ENCODE data around the gene TMEM37.

The TMEM37 gene

DNA sequence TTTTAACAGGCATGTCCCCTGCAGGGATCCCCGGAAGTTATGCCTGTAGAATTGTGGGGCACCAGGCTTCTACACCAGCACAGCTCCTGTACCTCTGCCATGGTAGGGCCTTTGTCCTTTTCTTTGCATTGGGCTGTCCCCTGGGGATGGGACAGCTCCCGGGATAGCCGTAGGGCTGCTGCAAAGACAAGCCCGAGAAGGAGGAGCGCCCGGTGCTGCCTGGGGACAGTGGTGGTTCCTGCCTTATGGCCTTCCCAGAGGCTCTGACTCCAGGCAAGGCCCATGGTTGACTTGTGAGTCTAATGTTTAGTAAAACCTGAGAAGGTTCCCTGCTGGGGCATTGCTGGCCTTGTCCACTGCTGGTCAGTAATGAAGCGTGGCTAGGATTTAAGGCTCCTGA is 30.9 kb downstream of the TMEM37 start:
- no peak for DNase-seq

DNA sequence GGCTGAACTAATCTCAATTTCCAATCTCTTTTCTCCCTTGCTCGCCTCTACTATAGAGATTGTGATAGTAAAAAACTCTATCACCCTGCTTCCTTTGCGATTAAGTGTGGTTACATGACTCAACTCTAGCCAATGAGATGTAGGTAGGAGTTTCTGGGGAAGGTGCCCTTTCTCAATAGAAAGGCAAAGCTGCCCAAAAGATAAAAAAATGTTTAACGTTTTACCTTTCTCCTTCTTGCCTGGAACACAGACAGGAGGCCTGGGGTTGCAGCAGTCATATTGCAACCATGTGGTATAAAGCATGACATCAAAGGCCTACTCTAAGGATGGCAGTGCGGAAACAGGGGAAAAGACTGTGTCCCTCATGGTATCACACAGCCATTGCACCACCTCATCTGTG is 31.5 kb downstream of the TMEM37 start:
- no peak for DNase-seq

DNA sequence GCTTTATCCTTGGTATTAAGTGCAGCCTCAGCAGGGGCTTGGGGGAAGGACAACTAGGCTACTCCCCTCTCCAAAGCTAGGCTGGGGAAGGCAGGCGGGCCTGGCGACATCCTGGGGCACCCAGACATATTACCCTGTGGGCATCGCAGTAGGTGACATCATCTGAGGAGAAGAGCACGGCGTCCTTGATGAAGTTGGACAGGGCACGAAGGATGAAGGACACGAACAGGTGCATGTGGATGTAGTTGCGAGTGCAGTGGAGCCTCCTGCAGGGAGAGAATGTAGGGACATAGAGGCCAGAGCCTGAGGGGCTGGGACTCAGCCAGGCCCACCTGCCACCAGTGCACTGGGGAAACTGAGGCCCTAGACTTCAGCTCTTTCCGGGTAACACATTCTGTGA is 32.3 kb downstream of the TMEM37 start:
- no peak for DNase-seq

DNA sequence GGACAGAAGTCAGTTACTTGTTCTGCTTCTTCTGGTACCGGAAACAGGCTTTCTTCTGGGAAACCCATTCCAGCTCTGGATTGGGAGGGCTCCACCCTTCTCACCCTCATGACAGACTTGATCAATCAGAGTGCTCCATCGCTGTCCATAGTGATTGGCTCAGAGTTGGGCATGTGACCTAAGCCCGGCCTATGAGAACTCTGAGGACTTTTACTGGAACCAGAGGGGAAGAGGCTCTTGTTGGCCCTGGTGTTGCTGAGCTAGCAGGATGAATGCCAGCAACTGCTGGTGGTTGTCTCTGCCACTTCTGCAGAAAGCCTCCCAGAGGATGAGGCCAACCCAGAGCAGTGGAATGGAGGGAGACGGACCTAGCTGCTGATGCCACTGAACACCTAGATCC is 33.3 kb downstream of the TMEM37 start:
- DNase-seq: no peak

DNA sequence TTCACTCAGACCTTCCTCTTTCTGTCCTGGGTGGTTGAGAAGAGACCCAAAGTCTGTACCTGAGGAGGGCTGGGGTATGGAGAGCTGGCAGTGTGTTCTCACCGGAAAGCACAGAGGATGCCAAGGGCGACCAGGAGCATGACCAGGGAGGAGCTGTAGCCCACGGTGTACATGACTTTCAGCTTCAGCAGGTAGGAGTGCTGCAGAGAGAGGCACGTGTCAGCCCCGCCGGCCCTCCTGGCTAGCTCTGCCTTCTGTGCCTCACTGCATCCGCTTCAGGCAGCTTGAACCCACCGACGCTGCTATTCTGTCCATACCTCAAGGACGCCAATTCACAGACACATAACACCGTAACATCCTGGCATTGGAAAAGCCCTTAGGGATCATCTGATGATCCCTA is 34.0 kb downstream of the TMEM37 start:
- no peak for DNase-seq

DNA sequence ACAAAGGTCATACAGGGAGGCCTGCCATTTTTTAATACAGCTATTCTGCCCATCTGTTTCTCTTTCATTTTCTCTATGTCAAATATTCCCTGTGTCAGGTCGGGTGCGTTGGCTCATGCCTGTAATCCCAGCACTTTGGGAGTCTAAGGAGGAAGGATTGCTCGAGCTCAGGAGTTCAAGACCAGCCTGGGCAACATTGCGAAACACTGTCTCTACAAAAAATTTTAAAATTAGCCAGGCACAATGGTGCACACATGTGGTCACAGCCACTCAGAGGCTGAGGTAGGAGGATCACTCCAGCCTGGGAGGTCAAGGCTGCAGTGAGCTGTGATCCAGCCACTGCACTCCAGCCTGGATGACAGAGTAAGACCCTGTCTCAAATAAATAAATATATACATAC is 34.7 kb downstream of the TMEM37 start:
- DNase-seq: no peak

DNA sequence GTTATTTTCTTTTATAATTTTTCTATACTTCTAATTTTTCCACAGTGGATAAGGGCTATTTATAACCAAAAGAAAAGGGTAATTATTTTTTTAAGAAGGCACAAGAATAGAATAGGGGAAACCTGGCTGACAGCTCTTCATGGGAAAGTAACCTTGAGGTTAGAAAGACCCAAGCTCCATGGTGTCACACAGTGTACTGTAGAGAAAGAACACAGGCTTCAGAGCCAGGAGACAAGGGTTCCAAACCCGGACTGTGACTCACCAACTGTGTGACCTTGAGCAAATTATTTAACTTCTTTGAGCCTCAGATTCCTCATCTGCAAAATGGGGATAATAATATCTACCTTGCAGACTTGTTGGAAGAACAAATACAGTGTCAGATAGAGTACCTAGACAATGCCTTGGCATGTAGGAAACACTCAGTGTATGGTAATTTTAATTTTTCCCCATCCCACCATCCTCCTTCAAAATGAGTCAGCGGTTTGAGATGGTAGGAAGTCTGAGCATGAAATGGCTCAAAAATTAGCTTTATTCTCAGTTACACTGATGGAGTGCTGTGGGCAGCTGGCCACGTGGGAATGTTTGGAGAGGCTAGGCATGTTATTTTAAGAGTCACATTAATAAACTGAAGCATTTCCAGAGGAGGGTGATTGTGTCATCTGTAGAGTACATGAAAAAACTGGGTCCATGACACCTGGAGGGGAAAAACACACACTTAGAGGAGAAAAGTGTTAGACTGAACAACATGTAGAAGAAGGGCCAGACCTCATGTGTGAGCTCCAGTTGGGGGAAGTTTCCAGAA is 36.7 kb downstream of the TMEM37 start:
- DNase-seq: no peak

DNA sequence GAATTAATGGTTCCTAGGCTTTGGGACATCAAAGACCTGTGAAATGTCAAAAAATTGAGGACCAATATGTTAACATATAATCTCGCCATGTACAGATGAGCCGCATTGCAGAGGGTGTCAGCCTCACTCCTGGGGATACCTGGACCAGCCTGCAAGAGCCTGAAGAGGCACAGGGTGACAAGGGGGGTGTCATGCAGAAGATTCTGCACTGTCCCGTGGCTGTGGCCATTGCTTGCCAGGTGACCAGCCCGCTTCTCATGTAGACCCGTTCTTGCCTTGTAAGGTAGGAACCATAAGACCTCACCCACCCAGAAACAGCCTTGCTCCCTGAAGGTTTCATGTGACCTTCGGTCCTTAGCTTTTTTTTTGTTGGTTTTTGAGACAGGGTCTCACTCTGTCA is 37.5 kb downstream of the TMEM37 start:
- DNase-seq: no peak

DNA sequence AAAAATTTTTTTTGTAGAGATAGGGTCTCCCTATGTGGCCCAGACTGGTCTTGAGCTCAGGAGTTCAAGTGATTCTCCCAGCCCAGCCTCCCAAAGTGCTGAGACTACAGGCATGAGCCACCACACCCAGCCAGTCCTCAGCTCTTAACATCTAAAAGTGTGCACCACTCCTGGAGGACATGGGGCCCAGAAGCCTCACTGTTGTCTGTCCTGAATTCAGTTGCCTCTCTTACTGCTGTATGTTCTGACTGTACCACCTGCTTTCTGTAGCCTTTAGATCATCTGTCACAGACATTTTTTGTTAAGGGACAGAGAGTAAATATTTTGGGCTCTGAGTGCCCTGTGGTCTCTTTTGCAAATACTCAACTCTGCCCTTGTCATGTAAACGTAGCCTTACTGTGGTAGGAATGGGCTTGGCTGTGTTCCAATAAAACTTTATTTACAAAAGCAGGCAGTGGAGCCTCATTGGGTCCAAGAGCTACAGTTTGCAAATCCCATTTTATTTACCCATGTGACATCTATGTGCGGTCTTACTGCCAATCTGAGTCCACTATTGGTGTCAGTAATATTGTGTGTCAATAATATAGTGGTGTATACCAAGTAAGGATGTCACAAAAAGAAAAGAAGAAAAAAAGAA is 38.1 kb downstream of the TMEM37 start:
- DNase-seq: peak; percentile 35

DNA sequence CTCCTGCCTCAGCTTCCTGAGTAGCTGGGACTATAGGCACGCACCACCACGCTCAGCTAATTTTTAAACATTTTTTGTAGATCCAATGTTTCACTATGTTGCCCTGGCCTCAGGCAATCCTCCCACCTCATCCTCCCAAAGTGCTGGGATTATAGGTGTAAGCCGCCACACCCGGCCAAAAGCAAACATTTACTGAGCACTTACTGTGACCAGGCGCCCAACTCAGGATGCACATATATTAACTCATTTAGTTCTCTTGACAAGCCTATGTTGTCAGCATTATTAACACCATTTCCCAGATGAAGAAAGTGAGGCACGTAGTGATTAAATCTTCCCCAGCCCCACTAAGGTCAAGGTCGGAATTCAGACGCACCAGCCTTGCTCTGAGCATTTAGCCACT is 41.1 kb downstream of the TMEM37 start:
- no peak for DNase-seq

DNA sequence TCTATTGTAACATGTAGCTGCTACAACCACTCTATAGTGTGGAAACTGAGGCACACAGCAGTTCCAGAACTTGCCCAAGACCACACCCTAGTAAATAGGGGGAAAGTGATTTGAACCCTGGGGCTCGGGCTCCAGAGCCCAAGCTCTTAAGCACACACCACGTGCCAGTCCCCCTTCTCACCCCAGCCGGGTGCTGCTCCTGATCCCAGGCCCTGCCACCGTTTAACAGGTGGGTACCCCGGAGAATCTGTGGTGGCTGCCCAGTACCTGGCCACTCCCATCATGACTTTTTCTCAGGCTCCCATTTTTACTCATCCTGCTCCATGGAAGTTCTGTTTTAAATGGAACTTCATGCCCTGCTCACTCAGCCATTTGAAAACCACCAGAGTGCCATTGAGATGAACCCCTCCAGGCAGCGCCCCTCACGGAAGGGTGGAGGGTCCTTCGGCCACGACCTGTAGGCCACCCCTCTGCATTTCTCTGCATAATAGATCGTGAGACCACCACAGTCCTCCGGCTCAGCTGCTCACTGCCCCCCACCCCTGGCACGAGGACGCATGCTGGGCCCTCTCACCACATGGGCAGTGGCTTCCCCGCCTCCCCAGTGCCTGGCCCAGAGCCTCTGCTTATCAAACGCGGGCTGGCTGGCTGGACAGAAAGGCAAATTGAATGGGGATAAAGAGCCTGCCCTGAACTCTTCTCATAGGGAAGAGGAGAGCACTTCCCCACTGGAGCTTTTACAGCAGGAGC is 42.1 kb downstream of the TMEM37 start:
- DNase-seq: no peak

DNA sequence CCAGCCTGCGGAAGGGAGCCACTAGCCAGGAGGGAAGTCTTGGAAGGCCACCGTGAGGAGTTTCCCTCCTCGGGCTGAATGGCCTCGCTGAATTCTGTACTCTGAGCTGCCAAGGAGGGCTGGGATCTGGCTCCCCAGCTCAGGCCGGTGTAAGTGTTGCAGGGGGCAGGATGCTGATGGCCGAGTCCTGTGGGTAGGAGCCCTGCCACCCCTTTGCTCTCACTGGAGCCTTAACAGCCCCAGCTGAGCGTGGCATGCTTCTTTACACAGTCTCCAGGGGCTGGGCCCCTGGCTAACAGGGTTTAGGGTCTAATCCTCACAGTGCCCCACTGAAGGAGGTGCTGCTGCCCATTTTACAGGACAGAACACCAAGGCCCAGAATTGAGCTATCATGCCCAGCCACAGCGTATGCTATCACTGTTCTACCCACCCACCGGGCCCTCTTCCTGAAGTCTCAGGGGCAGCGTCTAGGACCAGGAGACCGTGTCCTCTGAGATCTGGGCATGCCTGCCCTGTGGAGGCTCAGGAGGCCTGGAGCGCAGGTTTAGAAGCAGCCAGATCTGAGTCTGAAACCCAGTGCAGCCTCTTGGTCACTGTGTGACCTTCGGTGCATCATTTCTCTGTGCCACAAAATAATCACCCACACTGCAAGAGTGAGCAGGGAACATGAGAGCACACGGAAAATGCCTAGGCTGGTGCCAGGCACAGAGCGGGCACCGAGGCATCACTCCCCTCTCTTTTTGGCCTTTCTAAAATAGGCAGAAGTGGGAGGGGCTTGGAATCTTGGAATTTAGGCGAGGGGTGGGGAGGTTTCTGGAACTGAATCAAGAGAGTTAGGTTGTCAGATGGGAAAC is 42.9 kb downstream of the TMEM37 start:
- DNase-seq: no peak

DNA sequence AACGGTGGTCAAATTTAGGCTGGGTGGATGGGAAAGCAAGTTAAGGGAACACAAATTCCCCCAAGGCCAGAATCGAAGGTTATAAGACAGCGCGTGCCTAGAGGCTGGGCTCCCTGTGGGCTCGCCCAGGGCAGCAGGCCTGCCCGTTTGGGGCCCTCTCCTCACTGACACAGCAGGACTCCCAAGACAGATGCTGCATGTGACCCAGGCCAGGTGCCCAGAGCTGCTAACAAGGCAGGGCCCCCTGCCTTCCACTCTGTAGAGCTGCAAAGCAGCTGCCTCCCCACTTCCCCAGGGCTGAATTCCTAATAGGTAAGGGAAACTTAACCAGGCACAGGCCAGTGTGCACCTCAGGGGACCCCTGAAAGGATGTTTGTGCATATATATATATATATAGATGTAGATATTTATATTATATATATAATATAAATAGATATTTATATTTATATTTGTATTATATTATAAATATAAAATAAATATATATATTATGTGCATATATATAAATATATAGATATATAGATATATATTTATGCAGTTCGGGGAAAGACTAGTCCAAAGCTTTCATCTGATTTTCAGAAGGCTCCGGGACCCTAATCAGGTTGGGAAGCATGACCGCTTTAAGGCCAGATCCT is 43.7 kb downstream of the TMEM37 start:
- DNase-seq: peak; percentile 23

DNA sequence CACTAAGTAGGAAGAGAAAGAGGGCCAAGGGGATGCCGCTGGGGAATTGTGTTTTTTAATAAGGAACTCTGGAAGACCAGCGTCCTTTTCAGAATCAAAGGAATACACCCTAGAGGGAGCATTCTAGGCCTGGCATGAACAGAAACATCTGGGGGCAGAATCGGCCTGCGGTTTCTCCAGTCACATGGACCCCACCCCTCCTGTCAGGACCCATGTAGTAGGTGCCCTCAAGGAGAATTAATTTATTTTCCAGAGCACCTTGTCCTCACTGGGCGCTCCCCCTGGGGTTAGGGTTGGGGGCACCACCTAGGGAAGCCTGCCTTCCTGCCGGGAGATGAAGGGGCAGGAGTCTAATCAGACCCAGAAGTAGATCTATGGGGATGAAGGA is 44.2 kb downstream of the TMEM37 start:
- DNase-seq: no peak

DNA sequence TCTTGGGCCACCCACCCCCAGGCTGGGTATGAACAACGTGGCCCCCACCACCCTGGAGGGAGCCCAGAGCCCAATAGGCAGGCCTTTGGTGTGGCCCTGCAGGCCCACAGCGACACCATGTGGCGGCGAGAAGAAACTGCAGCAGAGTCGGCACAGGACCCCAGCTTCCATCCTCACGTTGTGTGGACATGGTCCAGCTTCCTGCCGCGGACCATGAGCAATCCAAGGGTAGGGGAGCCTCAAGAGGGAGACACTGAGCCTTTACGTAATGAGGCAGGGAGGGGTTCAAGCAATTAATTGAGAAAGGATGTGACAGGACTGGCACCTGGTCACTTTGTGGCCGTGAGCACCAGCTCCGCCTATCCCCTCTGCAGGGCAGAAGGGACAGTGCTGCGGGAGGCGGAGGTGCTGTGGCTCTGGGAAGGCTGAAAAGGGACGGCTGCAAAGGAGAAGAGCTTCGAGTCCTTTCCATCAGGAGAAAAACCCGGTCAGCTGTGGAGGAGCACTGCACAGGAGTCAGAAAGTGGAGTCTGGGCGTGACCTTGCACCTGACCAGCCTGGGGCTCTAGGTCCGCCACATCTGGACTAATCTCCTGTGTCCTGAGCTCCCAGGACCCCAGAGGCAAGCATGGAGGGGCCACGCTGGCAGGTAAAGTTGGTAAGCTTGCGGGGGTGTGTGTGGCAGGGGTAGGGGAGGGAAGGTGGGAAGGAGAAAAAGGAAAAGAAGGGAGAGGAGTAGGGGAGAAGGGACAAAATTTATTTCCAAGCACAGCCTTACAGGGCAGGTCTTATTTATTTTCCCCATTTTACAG is 44.9 kb downstream of the TMEM37 start:
- DNase-seq: peak; percentile 79

DNA sequence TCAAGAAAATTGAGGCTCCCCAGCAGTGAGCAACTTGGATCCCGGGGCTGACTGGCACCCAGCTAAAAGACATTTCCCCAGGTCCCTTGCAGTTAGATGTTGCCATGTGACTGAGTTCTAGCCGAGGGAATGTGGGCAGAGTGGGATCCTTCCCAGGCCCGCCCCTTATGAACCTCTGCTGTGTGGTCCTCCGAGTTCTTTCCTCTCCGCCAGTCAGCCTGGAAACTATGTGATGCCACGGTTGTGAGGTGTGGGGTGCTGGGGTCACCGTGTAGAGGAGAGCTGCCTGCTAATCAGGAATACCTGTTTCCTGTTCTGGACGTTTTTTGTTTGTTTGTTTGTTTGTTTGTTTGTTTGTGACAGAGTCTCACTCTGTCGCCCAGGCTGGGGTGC is 45.5 kb downstream of the TMEM37 start:
- DNase-seq: no peak

DNA sequence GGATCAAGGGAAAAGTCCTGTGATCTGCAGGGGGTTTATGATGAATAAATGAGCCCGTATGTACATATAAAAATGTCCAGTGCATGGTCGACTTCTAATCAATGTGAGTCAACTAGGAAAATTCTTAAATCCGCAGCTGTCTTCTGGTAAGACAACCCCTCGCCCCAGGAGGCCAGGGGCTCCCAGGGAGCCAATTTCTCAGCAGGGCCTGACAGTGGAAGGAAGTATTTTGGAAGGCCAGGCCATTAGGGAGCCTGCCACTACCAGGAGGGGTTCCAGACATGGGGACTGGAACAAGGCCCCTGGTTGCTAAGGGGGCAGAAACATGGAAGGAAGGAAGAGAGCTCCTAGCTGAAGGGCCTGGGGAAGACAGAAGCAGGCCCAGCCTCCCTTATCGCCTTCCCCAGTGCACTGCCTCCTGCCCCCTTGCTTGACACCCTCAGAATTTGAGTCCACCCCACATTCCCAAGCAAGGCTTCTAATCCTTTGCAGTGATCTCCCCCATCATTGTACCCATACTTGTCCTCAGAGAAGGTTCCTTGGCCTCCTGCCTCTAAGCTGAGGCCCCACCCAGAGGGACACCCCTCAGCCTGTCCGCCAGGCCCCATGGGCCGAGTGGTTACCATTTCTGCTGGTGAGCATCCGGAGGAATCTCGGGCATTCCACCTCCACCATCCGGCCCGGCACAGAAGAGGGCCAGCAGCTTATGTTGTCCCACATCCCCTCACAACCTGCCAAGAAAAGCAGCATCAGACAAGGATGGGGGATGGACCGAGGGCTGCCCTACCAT is 46.7 kb downstream of the TMEM37 start:
- no peak for DNase-seq

DNA sequence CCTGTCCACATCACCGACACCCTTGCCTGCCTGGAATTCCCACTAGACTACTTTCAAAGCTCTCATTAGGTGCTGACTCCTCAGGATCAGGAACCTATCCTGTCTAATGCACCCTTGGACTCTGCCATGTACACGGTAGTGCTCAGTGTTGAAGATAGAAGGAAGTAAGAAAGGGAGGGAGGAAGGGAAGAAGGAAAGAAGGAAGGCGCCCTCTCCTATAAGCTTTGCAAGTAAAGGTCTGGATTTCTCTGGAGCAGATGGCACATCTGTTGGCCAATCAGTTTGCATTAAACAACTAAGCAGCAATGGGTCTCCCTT is 47.3 kb downstream of the TMEM37 start:
- DNase-seq: no peak

DNA sequence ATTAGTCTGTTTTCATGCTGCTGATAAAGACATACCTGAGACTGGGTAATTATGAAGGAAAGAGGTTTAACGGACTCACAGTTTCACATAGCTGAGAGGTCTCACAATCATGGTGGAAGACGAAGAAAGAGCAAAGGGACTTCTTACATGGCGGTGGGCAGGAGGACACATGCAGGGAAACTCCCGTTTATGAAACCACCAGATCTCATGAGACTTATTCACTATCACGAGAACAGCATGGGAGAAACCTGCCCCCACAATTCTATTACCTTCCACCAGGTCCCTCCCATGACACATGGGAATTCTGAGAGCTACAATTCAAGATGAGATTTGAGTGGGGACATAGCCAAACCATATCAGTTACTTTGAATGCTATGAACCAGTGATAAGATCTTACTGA is 48.5 kb downstream of the TMEM37 start:
- no peak for DNase-seq

DNA sequence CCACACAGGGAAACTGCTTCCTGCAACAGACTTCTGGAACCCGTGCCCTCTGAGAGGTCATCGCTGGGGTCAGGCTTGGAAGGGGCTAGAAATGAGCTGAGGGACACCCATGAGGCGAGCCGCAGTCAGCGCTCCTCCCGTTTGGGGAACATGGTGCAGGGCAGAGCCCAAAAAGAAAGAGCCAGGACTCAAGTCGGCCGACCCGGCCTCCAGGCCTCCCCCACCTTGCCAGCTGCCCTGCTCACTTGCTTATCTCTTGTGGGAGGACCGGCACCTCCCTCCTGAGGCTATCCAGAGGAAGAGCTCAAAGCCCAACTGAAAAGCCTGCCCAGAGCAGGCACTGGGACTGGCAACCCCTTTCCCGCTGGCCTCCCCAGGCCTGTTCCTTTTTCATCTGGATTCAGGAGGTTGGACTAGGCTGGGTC is 49.1 kb downstream of the TMEM37 start:
- no peak for DNase-seq

Data from COR-L47 (cell line).